Measurements from ENCODE around the gene KIAA1614.
A peak's percentile ranks its signal among the peaks of the same experiment; 100 is the strongest.
"Not testable (repeated sequence)": the region's sequence is repeated elsewhere in the genome, so short reads cannot be mapped to it uniquely, and the experiment has no call there.

KIAA1614 gene

DNA sequence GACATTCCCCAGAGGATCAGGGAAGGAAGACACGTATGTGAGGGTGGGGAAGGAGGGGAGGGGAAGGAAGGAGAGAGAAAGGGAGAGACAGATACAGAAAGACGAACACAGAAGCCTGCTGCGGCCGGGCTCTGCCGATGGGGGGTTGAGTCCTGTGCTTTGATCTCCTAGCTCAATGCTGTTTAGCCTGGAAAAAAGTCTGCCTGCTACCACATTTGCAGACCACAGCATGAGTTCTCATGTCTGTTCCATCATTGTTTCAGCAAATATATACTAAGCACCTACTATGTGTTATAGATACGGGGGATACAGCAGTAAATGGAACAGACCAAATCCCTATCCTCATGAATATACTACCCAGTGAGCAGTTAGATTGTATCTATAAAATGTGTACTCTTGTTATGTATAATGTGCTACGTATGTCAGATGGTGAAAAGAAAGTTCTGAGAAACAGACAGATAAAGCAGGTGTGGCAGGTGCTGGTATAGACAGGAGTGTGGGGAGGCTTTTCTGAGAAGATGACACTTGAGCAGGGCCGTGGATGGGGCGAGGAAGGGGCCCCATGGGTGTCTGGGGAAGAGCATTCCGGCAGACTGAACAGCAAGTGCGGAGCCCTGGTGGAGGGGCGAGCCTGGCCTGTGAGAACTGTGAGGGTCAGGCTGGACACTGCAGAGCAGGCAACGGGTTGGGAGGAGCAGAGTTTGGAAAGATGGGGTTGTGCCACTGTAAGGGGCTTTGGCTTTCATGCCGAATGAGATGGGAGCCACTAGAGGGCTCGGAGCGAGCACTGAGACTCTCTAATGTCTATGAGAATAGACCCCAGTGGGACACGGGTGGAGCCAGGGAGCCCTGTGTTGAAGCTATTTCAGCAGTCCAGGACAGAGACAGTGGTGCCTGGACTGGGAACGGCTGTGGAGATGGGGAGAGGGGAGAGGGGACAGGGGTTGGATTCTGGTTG, 34.1 kb downstream of the KIAA1614 start:
- DNase-seq, result no peak

DNA sequence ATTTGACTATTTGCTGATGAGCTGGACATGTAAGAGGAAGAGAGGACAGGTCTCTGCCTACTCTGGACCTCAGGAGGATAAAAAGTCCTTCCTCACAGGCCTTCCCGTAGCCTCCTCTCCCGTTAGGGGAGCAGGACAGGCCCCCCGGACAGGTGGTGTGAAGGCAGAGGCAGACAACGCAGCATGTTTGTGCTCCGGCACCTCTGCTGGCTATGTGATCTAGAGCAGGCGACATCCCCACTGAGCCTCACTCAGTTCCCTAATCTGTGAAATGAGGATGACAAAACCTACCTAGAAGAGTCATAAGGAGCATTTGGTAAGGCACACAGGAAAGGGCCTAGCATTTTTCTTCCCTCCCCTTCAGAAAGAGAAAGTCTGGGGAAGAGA, 34.8 kb downstream of the KIAA1614 start:
- no peak for DNase-seq

DNA sequence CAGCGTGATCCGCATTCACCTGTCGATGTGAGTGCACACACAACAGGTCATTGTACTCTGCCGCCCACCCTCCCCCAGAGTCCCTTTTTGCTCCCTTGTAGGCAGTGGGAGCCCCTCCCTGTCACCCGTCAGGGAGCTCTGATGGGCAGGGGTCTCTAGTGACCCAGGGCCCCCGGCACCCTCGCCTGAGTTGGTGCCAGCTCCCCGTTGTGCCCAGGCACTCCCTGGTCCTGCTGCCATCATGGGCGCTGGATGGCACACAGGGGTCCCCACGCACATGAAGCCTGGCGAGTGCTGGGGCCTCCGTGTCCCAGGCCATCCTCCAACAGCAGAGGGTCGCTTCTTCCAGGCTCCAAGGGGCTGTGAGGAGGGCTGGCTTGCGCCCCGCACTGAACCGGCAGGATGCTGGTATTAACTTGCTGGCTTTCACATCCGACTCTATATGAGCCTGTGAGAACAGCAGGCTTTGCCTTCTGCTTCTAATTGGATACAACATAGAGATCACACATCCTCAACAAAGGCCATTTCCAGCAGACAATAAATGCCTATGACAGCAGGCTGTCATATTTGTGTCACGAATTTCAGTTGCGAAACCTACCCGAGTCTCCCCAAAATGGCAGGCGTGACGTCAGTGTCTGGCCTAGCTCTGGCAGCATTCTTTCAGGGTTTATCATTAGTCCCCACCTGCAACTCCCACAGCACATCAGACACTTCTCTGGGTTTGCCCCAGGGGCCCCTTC, 35.4 kb downstream of the KIAA1614 start:
- DNase-seq, result no peak

DNA sequence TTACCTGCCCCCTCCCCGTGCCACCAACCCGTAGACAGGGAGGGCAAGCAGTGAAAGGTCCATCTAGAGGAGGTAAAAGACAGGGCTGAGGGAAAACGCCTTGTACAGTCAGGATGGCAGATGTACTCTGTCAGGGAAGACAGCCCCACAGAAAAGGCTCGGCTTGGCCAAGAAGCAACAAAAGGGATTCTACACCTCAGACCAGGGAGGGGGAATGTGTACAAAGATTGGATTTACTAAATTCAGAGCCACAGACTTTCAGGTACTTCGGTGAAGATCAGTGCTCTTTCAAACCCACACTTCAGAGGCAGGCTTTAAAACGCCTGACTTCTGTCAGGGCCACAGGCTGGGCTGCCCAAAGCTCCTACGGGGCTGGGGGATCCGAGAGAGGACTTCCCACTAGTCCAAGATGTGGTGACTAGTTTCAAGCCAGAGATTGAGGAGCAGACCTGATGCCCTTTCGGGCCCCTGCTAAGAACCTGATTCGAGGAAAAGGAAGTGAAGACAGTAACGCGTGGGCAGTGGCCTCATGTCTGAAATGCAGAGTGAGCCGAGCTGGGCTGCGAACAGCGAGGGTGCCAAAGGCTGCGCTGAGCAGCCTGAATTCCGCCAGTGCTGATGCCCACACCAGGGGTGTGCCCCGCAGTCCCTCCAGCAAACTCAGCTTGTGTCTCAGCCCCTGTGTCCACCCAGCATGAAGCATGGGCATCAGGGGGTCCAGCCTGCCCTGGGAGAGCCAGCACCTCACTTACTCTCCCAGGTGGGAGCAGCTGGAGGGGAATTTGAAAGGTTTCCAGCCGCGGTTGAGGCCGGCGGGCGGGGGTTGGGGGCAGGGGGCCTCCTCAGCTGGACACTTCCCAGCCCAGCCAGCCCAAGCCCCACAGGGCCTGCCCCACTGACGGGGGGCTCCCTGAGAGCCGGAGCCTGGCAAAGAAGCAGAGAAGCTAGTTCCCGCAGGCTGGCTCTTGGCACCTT, 36.2 kb downstream of the KIAA1614 start:
- DNase-seq, result no peak

DNA sequence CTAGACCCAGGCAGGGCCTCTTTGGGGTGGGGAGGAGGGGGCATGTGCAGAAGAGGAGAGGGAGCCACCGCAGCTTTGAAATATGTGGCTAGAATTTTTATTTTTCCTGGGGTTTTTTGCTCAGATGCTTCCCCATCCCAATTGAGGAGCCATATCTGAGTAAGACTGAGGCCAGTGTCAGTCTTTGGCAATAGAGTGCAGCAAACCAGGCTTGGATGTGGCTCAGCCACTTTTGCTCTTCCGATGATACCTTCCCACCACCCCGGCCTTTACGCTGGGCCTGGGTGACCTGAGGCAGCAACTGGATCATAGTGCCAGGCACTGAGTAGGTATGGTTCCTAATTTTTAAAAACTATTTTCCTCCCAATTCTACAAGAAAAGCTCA, 36.9 kb downstream of the KIAA1614 start:
- DNase-seq, result no peak

DNA sequence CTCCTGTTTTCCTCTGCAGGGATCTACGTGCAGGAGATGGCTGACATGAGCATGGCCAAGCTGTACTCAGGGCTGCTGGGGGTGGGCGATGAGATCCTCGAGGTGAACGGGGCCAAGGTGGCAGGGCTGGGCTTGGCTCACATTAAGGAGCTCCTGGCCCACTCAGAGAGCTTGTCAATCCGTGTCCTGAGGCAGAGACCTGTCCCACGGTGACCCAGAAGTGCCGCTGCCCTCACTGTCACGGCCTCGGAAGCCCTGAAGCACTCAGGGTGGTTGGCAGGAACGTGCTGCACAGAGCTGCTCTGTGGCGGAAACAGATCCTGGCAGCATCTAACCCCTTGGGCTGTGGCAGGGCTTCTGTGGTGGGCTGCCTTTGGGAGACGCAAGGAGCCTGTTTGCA, 37.6 kb downstream of the KIAA1614 start:
- no peak for DNase-seq

DNA sequence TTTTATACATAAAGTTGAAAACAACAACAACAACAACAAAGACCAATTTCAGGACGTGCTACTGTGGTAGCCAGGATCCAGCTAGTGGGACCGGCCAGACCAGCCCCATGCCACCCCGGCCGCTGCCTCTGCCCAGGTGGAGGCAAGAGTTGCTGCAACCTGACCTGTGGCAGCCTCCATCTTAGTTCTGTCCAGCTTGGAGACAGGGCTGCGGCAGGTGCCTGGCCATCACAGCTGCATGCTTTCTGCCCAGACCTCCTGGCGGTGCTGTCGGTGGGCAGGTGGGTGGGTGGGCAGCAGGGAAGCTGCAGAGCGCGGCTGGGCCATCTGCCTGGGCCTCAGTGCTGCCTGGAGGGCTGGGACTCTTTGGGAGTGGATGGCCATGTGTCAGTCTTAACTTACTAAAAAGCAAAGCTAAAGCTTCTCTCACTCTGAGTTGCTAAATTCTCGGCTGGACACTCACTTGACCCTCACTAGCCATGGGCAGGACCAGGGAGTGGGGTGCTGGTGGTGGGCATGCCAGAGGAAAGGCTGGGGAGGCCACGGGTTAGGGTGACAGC, 38.6 kb downstream of the KIAA1614 start:
- no peak for DNase-seq

DNA sequence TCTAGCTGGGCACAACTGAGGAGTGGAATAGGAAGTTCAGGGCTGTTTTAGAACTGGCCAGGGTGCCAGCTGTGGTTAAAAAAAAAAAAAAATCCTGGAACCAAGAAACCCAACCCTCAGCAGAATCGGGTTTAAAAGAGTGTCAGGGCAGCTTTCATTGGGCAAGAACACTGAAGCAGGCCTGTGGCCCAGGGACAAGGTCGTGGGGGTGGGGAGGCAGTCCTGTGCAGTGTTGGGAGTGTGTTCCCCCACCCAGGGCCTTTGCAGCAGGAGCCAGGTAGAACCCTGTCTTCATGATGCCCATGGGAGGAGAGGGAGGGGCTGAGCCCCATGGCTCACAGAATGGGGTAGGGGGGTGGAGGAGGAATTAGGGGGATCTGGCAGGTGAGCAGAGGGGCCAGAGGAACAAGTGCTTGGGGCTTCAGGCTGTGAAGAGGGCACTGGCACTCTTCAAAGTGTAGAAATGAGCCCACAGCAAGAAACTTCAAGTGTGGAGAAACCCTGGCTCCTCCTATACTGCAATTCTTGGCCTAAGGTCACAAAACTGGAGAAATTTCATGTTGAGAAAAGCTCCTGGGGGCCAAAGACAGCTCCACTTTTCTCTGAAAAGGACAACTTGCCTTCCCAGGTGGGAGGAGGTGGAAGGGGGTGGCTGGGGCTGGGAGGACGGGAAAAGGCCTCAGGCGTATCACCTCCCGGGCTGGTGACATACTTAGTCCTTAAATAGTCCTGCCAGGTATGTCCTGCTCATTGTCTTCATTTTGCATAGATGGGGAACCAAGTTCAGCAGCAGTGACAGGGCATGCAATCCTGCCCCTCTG, 39.3 kb downstream of the KIAA1614 start:
- no peak for DNase-seq

DNA sequence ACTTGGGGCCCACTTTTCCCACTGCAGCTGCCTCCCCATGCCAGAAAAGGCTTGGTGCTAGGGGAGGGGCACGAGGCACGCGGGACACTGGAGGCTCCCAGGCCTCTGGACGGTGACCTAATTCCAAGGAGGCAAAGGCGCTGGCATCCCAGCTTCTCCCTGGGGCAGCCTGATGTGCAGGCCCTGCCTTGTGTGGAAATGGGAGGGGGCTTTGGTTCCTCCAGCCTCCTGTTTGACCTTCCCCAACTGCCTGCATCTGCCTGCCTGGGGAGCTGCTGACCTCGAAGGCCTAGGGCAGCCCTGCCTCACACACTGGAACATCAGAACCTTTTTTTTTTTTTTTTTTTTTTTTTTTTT, 39.9 kb downstream of the KIAA1614 start:
- no peak for DNase-seq

DNA sequence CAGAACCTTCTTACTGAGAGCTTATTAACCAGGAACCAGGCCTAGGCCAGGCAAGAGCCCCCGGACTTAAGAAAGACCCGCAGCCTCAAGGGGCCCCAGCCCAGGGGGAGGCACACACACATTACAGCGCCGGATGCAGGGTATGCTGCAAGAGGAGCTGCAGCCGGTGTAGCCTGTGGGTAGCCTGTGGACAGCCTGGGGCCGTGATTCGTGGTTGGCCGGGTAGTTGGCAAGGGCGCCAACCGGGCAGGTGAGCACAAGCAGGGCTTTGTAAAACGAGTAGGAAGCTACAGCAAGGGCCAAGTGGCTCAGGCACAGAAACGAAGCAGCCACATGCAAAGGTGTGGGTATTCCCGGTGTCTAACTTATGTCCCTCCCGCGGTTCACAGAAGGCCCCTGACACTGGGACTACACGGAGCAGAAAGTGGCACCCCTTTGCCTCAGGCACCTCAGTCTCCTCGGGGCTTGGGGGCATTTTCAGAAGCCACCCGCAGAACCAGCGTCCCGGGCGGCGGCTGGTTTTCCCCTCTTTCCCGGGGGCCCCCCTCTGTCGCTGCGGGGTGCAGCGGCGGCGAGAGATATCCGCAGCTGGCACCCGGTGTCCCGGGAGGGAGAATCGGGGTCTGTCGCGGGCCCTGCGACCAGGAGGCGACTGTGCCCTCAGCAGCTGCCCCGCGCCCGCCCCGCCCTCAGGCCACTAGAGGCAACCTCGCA, 40.8 kb downstream of the KIAA1614 start:
- DNase-seq, result no peak

DNA sequence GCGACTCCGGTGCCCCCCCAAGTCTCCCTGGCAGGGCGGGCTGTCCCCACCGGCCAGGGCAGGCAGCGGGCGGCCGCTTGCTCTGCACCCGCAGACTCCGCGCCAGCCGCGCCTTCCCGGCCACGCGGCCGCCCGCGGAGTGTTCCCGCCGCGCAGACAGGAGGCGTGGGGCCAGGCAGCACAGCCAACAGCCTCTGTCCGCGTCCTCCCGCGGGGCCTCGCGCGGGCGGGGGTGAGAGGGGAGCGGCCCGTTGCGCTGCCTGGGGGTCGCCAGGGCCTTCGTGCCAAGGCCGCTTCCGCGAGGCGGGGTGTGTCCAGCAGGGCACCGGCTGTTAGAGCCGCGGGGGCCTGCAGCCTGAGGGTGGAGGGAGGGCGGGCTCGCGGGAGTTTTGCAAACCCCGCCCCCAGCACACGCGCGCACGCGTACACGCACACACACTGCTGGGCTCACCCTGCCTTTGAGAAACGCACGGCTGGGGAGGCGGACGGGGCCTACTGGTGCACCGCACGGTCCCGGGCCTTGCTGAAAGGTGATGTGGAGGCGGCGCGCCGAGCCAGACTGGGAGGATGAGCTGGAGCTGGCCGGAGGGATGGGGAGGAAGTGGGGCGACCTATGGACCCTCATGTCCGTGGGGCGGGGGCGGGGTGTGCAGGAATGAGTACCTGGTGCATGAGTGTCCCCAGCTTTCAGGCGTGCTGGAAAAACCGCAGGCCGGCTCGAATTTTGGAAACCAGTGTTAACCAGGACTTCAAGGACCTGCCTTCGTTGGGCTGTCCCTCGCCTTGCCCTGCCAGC, 41.5 kb downstream of the KIAA1614 start:
- peak; percentile 53 for DNase-seq

DNA sequence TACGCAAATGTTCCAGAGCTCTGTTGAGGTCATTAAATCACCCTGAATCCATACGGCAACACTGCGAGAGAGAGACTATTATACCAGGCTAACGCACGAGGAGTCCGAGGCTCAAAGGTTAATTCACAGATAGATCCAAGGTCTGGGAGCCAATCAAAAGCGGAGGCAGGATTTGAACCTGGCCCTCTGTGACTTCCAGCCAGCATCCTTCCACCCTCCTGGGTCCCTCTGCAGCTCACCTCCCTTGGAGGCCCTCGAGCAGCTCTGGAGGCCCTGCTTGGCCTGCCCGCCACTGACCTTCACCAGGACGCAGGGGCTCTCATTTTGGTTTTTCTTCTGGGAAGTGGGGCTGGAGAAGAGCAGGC, 42.1 kb downstream of the KIAA1614 start:
- no peak for DNase-seq

DNA sequence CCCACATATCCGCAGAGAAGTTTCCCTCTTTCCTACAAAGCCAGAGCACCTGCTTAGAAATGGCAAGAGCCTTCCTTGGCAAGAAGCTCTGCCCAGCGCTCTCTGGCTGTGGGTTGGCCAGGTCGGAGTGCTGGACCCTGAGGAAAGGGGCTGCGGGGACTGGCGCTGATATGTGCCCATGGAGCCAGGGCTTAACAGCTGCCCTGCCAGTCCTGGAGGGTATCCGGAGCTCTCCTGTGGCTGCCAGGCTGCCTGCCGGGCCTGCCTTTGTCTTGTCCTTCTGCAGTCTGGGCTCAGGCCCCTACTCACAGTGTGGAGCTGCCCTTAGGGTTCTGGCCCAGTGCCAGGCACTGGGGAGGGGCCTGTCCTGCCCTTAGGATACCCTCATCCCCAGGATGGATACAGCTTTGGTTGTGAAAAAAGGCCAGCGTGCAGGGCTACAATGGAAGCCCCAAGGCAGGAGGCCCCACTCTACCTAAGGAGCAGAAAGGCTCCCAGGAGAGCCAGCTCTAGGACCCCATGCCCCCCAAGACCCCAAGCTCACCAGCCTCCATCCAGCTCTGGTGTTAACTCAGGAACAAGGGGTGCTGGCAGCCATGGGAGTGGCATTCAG, 43.4 kb downstream of the KIAA1614 start:
- no peak for DNase-seq

DNA sequence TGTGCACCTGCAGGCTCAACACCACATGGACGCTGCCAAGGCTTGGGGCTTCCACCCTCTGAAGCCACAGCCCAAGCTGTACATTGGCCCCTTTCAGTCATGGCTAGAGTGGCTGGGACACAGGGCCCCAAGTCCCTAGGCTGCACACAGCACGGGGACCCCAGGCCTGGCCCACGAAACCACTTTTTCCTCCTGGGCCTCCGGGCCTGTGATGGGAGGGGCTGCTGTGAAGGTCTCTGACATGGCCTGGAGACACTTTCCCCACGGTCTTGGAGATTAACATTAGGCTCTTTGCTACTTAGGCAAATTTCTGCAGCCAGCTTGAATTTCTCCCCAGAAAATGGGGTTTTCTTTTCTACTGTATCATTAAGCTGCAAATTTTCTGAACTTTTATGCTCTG, 46.9 kb downstream of the KIAA1614 start:
- not testable (repeated sequence) for DNase-seq

DNA sequence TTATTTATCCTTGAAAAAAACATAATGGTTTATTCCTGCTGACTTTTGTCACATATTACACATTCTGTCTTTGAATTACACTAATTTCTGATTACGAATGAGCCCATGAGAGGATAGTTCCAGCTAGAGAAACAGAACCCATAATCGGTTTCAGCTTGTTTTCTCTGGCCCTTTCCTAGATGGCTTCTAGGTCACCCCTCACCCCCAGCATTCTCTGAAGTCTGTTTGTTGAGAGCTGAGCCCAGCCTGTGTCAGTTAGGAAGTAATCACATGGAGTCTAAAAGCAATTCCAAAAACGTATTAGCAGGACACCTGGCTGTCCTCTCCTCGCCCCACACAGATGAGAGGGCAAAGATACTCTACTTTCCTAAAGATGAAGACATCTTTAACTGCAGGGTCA, 48.9 kb downstream of the KIAA1614 start:
- no peak for DNase-seq

DNA sequence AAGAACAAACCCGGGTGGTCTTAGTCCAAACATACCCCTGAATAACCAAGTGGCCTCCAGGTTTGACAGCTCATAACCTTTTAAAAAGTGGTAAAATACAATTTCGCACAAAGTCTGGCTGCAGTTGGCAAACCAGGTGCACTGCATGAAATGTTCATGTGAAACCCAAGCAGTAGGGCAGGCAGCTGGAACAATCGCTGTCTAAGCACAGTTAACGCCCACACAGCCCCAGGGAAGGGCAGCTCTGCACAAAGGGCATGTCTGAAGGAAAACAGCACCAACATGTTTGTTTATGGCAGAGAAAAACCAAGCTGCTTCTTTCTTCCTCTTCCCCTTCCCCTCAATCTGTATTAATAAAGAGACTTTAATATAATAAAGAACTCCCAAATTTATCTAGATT, 49.5 kb downstream of the KIAA1614 start:
- DNase-seq, result no peak

DNA sequence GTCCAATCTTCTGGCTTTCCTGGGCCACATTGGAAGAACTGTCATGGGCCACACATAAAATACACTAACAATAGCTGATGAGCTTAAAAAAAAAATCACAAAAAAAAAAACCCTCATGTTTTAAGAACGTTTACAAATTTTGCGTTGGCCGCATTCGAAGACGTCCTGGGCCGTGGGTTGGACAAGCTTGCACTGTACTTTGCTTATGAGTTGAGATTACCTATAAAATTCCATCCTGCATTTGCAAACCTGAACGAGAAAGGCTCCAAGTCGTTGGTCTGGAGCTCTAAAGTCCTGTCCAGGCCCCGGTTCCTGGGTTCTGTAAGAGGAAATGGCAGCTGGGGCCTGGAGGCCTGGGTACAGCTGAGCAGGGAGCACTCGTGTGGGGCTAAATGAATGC, 51.4 kb downstream of the KIAA1614 start:
- no peak for DNase-seq

DNA sequence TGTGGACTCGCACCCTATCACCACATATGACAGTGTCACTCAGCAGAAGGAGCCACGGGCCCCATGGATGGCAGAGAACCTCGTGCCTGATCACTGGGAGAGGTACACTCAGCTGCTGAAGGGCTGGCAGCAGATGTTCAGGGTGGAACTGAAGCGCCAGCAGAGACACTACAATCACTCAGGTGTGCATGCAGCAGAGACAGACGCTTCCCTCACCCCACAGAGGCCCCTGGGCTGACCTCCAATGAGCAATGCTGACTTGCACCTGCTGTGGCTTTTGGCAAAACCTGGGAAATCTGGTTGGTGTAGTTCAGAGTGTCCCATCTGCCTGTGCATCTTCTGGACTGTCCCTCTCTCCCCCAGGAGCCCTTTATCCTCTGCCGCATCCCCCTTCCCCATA, 51.9 kb downstream of the KIAA1614 start:
- DNase-seq, result no peak

DNA sequence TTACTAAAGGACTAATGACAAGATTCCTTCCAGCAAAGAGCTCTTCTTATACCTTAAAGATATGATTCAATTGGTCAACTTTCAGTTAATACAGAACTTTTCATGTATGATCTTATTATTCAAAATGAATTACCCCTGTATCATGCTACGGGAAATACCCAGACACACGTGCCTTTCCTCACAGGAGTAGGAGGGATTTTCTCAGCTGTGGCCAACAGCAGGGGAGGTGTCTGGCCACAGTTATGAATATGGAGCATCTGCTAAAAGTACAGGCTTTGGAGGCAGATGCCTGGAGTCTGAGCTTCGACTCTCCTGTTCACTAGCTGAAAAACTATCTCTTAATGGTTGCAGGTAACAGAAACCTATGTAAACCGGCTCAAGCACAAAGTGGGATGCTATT, 53.6 kb downstream of the KIAA1614 start:
- DNase-seq, result no peak
